Activated CD4-positive, alpha-beta T cell treated with anti-CD3 and anti-CD28 coated beads for 4 hours (primary cell): ENCODE data around the gene VPS52.
"Not testable (repeated sequence)": the region's sequence is repeated elsewhere in the genome, so short reads cannot be mapped to it uniquely, and the experiment has no call there.

ENCODE experiments used
- DNase-seq, 2 donors: peaks; one replicate each; pipeline ENCODE4 v3.0.0-alpha.2; 2020

Gene VPS52

GRCh38 chr6:33249732-33250630 is 21.7 kb downstream of the VPS52 start:
- no peak for DNase-seq

- DNase-seq: peak; percentile 92 to 93
Measured at GRCh38 chr6:33248932-33249731, 22.5 kb downstream of the VPS52 start.

- no peak for DNase-seq
Measured at GRCh38 chr6:33248643-33248931, 23.1 kb downstream of the VPS52 start.

- peak; percentile 88 to 94 for DNase-seq
Measured at GRCh38 chr6:33247977-33248642, 23.6 kb downstream of the VPS52 start.

- no peak for DNase-seq
Measured at GRCh38 chr6:33243476-33243875, 28.2 kb downstream of the VPS52 start.

- DNase-seq: no peak
Measured at GRCh38 chr6:33241968-33242367, 29.7 kb downstream of the VPS52 start.

GRCh38 chr6:33237741-33238140 is 33.9 kb downstream of the VPS52 start:
- no peak for DNase-seq

GRCh38 chr6:33236852-33237251 is 34.8 kb downstream of the VPS52 start:
- DNase-seq: no peak

GRCh38 chr6:33236328-33236727 is 35.3 kb downstream of the VPS52 start:
- DNase-seq: no peak

- DNase-seq: no peak
Measured at GRCh38 chr6:33235221-33235634, 36.4 kb downstream of the VPS52 start.

GRCh38 chr6:33226503-33227120 is 45.1 kb downstream of the VPS52 start:
- DNase-seq: not testable (repeated sequence)

- no peak for DNase-seq
Measured at GRCh38 chr6:33217681-33218080, 54.0 kb downstream of the VPS52 start.

- no peak for DNase-seq
Measured at GRCh38 chr6:33217246-33217645, 54.4 kb downstream of the VPS52 start.

GRCh38 chr6:33216117-33216649 is 55.5 kb downstream of the VPS52 start:
- no peak for DNase-seq

- DNase-seq: no peak
Measured at GRCh38 chr6:33215271-33216116, 56.2 kb downstream of the VPS52 start.

GRCh38 chr6:33213989-33214335 is 57.7 kb downstream of the VPS52 start:
- DNase-seq: no peak

GRCh38 chr6:33213166-33213988 is 58.3 kb downstream of the VPS52 start:
- DNase-seq: no peak

- no peak for DNase-seq
Measured at GRCh38 chr6:33212857-33213165, 58.9 kb downstream of the VPS52 start.

- no peak for DNase-seq
Measured at GRCh38 chr6:33211666-33212422, 59.8 kb downstream of the VPS52 start.

- DNase-seq: no peak
Measured at GRCh38 chr6:33211136-33211535, 60.5 kb downstream of the VPS52 start.
